ENCODE measurements around the gene ELL. TPM values are rescaled to one million over a fixed set of nuclear protein-coding genes. Genes with fewer than 3 reads are reported as not detected.

Gene ELL
- total RNA-seq, 2 experiments from 2014 or later: 46.2 to 46.8 TPM

- ATAC-seq (ENCODE audit: poor library complexity) (no peak), DNase-seq (no peak)
- no peaks in the 10 kb centered on the region for H3K9me3 ChIP-seq (ENCODE audit: control insufficient read depth in 1 of 2, insufficient read depth in 1 of 2, low read length in 2 of 2)
- TF ChIP-seq CTCF (IDR thresholded peaks at IDR 0.05): no peak
- POLR2A ChIA-PET: interaction anchor here (4.2 kb wide), 1 partner anchor 13 kb away, joined by 29 read pairs; the partner anchor contains the start of gene ELL
- intact Hi-C loops (cut with DNase I, micrococcal nuclease): loop anchor here in 1 of 2 experiments (5.0 kb wide), 1 partner anchor 36 kb away; no protein-coding TSS in a partner anchor
- H3K9me3 Mint-ChIP-seq: no peaks in the 10 kb centered on the region
- peaks cover 47% of the 10 kb centered on the region for H3K4me1 Mint-ChIP-seq (ENCODE audit: low read depth)
- no peak overlapping the region for H3K4me3 ChIP-seq (ENCODE audit: low read length)
- no peaks in the 10 kb centered on the region for H3K36me3 Mint-ChIP-seq (ENCODE audit: low read depth)
- H3K4me3 Mint-ChIP-seq: no peak overlapping the region
- no peaks in the 10 kb centered on the region for H3K27me3 ChIP-seq (ENCODE audit: control insufficient read depth in 1 of 2, insufficient read depth in 2 of 2, low read length in 2 of 2)
- no peaks in the 10 kb centered on the region for H3K27me3 Mint-ChIP-seq
- H3K4me1 ChIP-seq (ENCODE audit: insufficient read depth, low read length): peaks cover 86% of the 10 kb centered on the region
- H3K27ac Mint-ChIP-seq: no peak overlapping the region
- CTCF ChIA-PET: interaction anchor here (2.2 kb wide), 1 partner anchor 12 kb away, joined by 6 read pairs; no protein-coding TSS in a partner anchor
- no peaks in the 10 kb centered on the region for H3K36me3 ChIP-seq (ENCODE audit: insufficient read depth, low read length)
- H3K27ac ChIP-seq (ENCODE audit: low read depth in 1 of 2, low read length in 2 of 2): no peak overlapping the region
Observed at GRCh38 chr19:18508585-18508984, 13.3 kb downstream of the ELL start.

GRCh38 chr19:18507727-18508440, 14.0 kb downstream of the ELL start:
- Mint-ChIP-seq H3K36me3 (ENCODE audit: low read depth) (no peaks in the 10 kb centered on the region), H3K4me3 (peak overlapping the region; percentile 38), H3K4me1 (ENCODE audit: low read depth) (peaks cover 47% of the 10 kb centered on the region), H3K27me3 (no peaks in the 10 kb centered on the region), H3K27ac (peak overlapping the region; percentile 89), H3K9me3 (no peaks in the 10 kb centered on the region)
- peak overlapping the region in 1 of 2 donors; percentile 77 for H3K27ac ChIP-seq (ENCODE audit: low read depth in 1 of 2, low read length in 2 of 2)
- ChIA-PET CTCF (interaction anchor here (0.9 to 2.2 kb wide), 4 partner anchors 11 to 38 kb away, joined by 3 to 8 read pairs (median 6); no protein-coding TSS in a partner anchor), POLR2A (interaction anchor here (1.0 to 4.2 kb wide), 4 partner anchors 7 to 13 kb away, joined by 4 to 29 read pairs (median 7); partner anchors contain the start of gene ELL)
- intact Hi-C loops (cut with DNase I, micrococcal nuclease): loop anchor here in 1 of 2 experiments (5.0 kb wide), 1 partner anchor 36 kb away; no protein-coding TSS in a partner anchor
- no peaks in the 10 kb centered on the region for H3K27me3 ChIP-seq (ENCODE audit: control insufficient read depth in 1 of 2, insufficient read depth in 2 of 2, low read length in 2 of 2)
- no peak for TF ChIP-seq CTCF (IDR thresholded peaks at IDR 0.05)
- no peaks in the 10 kb centered on the region for H3K36me3 ChIP-seq (ENCODE audit: insufficient read depth, low read length)
- DNase-seq (no peak), ATAC-seq (ENCODE audit: poor library complexity) (no peak)
- no peak overlapping the region for H3K4me3 ChIP-seq (ENCODE audit: low read length)
- no peaks in the 10 kb centered on the region for H3K9me3 ChIP-seq (ENCODE audit: control insufficient read depth in 1 of 2, insufficient read depth in 1 of 2, low read length in 2 of 2)
- H3K4me1 ChIP-seq (ENCODE audit: insufficient read depth, low read length): peaks cover 87% of the 10 kb centered on the region

- peak overlapping the region; percentile 89 for H3K27ac Mint-ChIP-seq
- ChIA-PET POLR2A (interaction anchor here (0.7 to 4.2 kb wide), 7 partner anchors 8 to 226 kb away, joined by 3 to 29 read pairs (median 4); partner anchors contain the start of genes ELL and KXD1), CTCF (interaction anchor here (0.6 to 2.1 kb wide), 4 partner anchors 10 to 37 kb away, joined by 3 to 8 read pairs (median 5); no protein-coding TSS in a partner anchor)
- peak overlapping the region; percentile 14 for H3K4me3 Mint-ChIP-seq
- H3K4me1 Mint-ChIP-seq (ENCODE audit: low read depth): peaks cover 54% of the 10 kb centered on the region
- no peak for TF ChIP-seq CTCF (IDR thresholded peaks at IDR 0.05)
- intact Hi-C loops (cut with DNase I, micrococcal nuclease): loop anchor here in 1 of 2 experiments (5.0 kb wide), 1 partner anchor 35 kb away; no protein-coding TSS in a partner anchor
- no peaks in the 10 kb centered on the region for H3K27me3 ChIP-seq (ENCODE audit: control insufficient read depth in 1 of 2, insufficient read depth in 2 of 2, low read length in 2 of 2)
- DNase-seq: peak in 6 of 14 experiments; percentile 30 to 72 (median 50)
- no peaks in the 10 kb centered on the region for H3K9me3 ChIP-seq (ENCODE audit: control insufficient read depth in 1 of 2, insufficient read depth in 1 of 2, low read length in 2 of 2)
- peaks cover 89% of the 10 kb centered on the region for H3K4me1 ChIP-seq (ENCODE audit: insufficient read depth, low read length)
- peak overlapping the region; percentile 14 for H3K4me3 ChIP-seq (ENCODE audit: low read length)
- H3K9me3 Mint-ChIP-seq: no peaks in the 10 kb centered on the region
- no peaks in the 10 kb centered on the region for H3K27me3 Mint-ChIP-seq
- no peaks in the 10 kb centered on the region for H3K36me3 Mint-ChIP-seq (ENCODE audit: low read depth)
- H3K36me3 ChIP-seq (ENCODE audit: insufficient read depth, low read length): no peaks in the 10 kb centered on the region
- H3K27ac ChIP-seq (ENCODE audit: low read depth in 1 of 2, low read length in 2 of 2): peak overlapping the region; percentile 47 to 77
- ATAC-seq (ENCODE audit: poor library complexity): peak; percentile 63
Observed at GRCh38 chr19:18507021-18507726, 14.7 kb downstream of the ELL start.

Measured in CD4-positive, alpha-beta T cell (primary cell).